ENCODE data around the gene INPP5A. TPM values are rescaled to one million over a fixed set of nuclear protein-coding genes. Genes with fewer than 3 reads are reported as not detected.

Gene INPP5A, protein sequence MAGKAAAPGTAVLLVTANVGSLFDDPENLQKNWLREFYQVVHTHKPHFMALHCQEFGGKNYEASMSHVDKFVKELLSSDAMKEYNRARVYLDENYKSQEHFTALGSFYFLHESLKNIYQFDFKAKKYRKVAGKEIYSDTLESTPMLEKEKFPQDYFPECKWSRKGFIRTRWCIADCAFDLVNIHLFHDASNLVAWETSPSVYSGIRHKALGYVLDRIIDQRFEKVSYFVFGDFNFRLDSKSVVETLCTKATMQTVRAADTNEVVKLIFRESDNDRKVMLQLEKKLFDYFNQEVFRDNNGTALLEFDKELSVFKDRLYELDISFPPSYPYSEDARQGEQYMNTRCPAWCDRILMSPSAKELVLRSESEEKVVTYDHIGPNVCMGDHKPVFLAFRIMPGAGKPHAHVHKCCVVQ
- 23.9 and 29.8 TPM in 2 replicates for total RNA-seq

DNA sequence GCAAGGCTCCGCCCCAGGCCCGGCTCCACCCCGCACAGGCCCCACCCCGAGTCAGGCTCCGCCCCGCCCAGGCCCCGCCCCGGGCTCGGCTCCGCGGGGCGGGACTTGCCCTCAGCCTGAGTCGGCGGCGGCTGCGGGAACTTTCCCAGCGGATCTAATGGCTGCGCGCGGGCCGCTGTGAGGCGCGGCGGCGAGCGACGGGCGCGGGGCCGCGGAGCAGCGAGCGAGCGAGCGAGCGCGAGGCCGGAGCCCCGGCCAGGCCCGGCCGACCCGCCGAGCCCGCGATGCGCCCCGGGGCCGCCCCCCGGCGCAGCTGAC, at the start of gene INPP5A:
Gene INPP5A (plus strand): TSS at position 104 of the 318 bp plus-strand sequence. CDS start 310 bp downstream, outside the sequence.

DNA sequence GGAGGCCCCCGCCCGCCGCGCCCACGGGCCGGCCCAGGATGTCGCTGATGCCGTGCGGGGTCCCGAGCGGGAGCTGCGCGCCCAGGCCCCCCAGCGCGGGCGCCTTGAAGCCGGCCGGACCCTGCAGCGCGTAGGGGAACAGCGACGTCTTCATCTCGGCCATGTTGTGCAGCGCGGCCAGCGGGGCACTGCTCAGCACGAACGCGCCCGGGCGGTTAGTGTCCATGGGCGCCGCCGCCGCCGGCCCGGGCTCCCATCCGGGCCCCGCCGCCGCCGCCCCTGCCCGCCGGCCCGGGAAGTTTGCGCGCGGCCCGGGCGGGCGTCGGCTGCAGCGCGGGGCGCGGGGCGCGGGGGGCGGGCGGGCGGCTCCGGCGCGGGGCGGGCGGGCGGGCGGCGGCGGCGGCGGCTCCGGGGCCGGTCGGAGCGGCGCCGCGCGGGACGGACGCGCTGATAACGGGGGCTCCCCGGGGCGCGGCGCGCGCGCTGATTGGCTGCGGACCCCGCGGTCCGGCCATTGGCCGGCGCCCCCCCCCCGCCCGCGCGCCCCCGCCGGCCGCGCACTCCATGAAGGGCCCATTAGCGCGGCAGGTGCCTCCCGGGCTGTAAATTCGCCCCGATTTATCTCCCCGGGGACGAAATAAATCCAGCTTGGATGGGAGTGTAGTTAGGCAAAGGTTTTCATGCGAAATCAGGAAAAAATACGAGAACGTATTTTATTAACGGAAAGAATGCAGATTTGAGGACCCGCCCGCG, 248.3 kb downstream of the INPP5A start, which contains the start of gene NKX6-2:
Gene NKX6-2 (minus strand): TSS at position 425 of the 753 bp plus-strand sequence. CDS start 199 bp downstream, at position 226.

Other genes starting within 250 kb of the INPP5A start
- 8.6 and 9.9 TPM in 2 replicates for gene STK32C, start 229.8 kb upstream of the INPP5A start, total RNA-seq
- gene LRRC27, start 205.6 kb upstream of the INPP5A start, total RNA-seq, result 6.5 and 9.1 TPM in 2 replicates
- 9.2 and 12.8 TPM in 2 replicates for gene PWWP2B, start 140.6 kb upstream of the INPP5A start, total RNA-seq
- not detected in 2 replicates for gene NKX6-2, start 248.4 kb downstream of the INPP5A start, total RNA-seq

Data from bladder microvascular endothelial cell (primary cell).